Testis (tissue), 3 donors: Measurements from ENCODE around the gene PER1. TPM values are rescaled to one million over a fixed set of nuclear protein-coding genes. Genes with fewer than 3 reads are reported as not detected.

Experiments used
- DNase-seq: peaks from one replicate; pipeline ENCODE4 v3.0.0-alpha.2; 2019
- H3K27ac ChIP-seq, 2 donors: fragments of 200-600 bp; sonication (generic); one replicate each; pipeline ENCODE4 v1.5.1; 2019
- H3K27me3 ChIP-seq: fragments of 200-600 bp; sonication (generic); one replicate; pipeline ENCODE4 v1.5.1; 2019
- H3K36me3 ChIP-seq: fragments of 200-600 bp; sonication (generic); one replicate; pipeline ENCODE4 v1.5.1; 2017; ENCODE audit warnings: low read depth; ENCODE audit errors: missing control alignments
- H3K4me1 ChIP-seq: fragments of 200-600 bp; sonication (generic); one replicate; pipeline ENCODE4 v1.5.1; 2019
- H3K4me3 ChIP-seq, 2 donors: fragments of 200-600 bp; sonication (generic); one replicate each; pipeline ENCODE4 v1.5.1; 2017 to 2019
- H3K9me3 ChIP-seq: fragments of 200-600 bp; sonication (generic); one replicate; pipeline ENCODE4 v1.5.1; 2017
- CTCF ChIP-seq, 3 experiments: fragments of 450-650 bp in 2 of 3; fragments of 200-600 bp in 1 of 3; sonication (generic) in 1 of 3; IDR thresholded peaks; one replicate each; pipeline ENCODE4 v1.5.1; 2016 to 2019; ENCODE audit warnings: antibody characterized with exemption in 3 of 3, mild to moderate bottlenecking in 2 of 3, moderate library complexity in 1 of 3
- POLR2A ChIP-seq: fragments of 450-650 bp; IDR thresholded peaks from one replicate; pipeline ENCODE4 v1.6.1; 2017; ENCODE audit warnings: antibody characterized with exemption, mild to moderate bottlenecking, moderate library complexity
- WGBS, 2 donors: methylation state at CpG; one replicate each; pipeline ENCODE4 v1.1.5; 2018; 5-methylcytosine and 5-hydroxymethylcytosine counted together
- intact Hi-C: fragments of 100-400 bp; cut with DNase I; formaldehyde crosslinking; loops from one replicate; pipeline ENCODE4 v1.15.1; 2023; ENCODE audit warnings: low total_unique reads
- polyA plus RNA-seq: library from polyadenylated mRNA; stranded (reverse); fragments of 350-450 nt; fragmentation: Illumina TruSeq; extraction: RNeasy Lipid Tissue Mini Kit (QIAGEN cat#74804); gene quantifications from one replicate; pipeline ENCODE4 v1.2.3, GENCODE V29; 2014; ENCODE audit warnings: low read depth, low replicate concordance; ENCODE audit not compliant: insufficient read depth
- total RNA-seq, 2 donors: library from RNA; depleted of rRNA; stranded (reverse); fragments of >200 nt; gene quantifications; one replicate each; pipeline ENCODE4 v1.2.3, GENCODE V29; 2016

Gene PER1
- total and polyA plus RNA-seq, 3 donors from 2014 or later = 55.1 to 119 (median 96.0) TPM

GRCh38 chr17:8155996-8156245 lies 3.7 kb upstream of the PER1 start:
- Histone ChIP-seq H3K36me3 (no peaks in the 10 kb centered on the region), H3K27me3 (no peaks in the 10 kb centered on the region), H3K4me1 (peaks cover 37% of the 10 kb centered on the region), H3K9me3 (no peaks in the 10 kb centered on the region), H3K4me3 (peak overlapping the region; percentile 95 to 99), H3K27ac (peak overlapping the region; percentile 99 to 100)
- WGBS, 2 donors = 1 to 2% methylated on average over 11 of the region's 11 CpGs
- intact Hi-C loops = no loop called here
- DNase-seq = no peak
- TF ChIP-seq POLR2A (no peak), CTCF (IDR thresholded peaks at IDR 0.05) (no peak)

- H3K9me3 ChIP-seq = no peaks in the 10 kb centered on the region
- 4 to 6% methylated on average over 14 of the region's 14 CpGs for WGBS, 2 donors
- H3K36me3 ChIP-seq = no peaks in the 10 kb centered on the region
- intact Hi-C loops = no loop called here
- no peak for TF ChIP-seq CTCF (IDR thresholded peaks at IDR 0.05)
- no peak for TF ChIP-seq POLR2A
- no peaks in the 10 kb centered on the region for H3K27me3 ChIP-seq
- H3K27ac ChIP-seq = peak overlapping the region; percentile 99 to 100
- DNase-seq = no peak
- peak overlapping the region; percentile 95 to 99 for H3K4me3 ChIP-seq
- peaks cover 37% of the 10 kb centered on the region for H3K4me1 ChIP-seq
Observed at GRCh38 chr17:8155231-8155995, 3.2 kb upstream of the PER1 start.

GRCh38 chr17:8154608-8155155 lies 2.5 kb upstream of the PER1 start:
- no peak for DNase-seq
- Histone ChIP-seq H3K4me3 (peak overlapping the region; percentile 95 to 99), H3K36me3 (no peaks in the 10 kb centered on the region), H3K27me3 (no peaks in the 10 kb centered on the region), H3K9me3 (no peaks in the 10 kb centered on the region), H3K4me1 (peaks cover 44% of the 10 kb centered on the region), H3K27ac (peak overlapping the region; percentile 99 to 100)
- TF ChIP-seq POLR2A (no peak), CTCF (IDR thresholded peaks at IDR 0.05) (no peak)
- intact Hi-C loops = loop anchor here (5.0 kb wide), 1 partner anchor 312 kb away; no protein-coding TSS in a partner anchor
- 4 to 8% methylated on average over 11 of the region's 11 CpGs for WGBS, 2 donors

GRCh38 chr17:8153957-8154607 lies 1.9 kb upstream of the PER1 start:
- TF ChIP-seq POLR2A = peak; percentile 78
- TF ChIP-seq CTCF (IDR thresholded peaks at IDR 0.05) = peak in 1 of 3 experiments; percentile 10
- Histone ChIP-seq H3K36me3 (no peaks in the 10 kb centered on the region), H3K27ac (peak overlapping the region; percentile 99 to 100), H3K4me3 (peak overlapping the region; percentile 95 to 99), H3K4me1 (peaks cover 42% of the 10 kb centered on the region), H3K9me3 (no peaks in the 10 kb centered on the region), H3K27me3 (no peaks in the 10 kb centered on the region)
- intact Hi-C loops = loop anchor here (5.0 kb wide), 1 partner anchor 312 kb away; no protein-coding TSS in a partner anchor
- 0 to 5% methylated on average over 16 to 22 of the region's 22 CpGs for WGBS, 2 donors
- DNase-seq = peak; percentile 99
